Measurements from ENCODE around the gene H1-8. TPM values are rescaled to one million over a fixed set of nuclear protein-coding genes. Genes with fewer than 3 reads are reported as not detected.

The H1-8 gene
- total RNA-seq, 4 donors from 2014 or later = not detected

GRCh38 chr3:129527262-129527661 lies 15.7 kb upstream of the H1-8 start:
- no peak for DNase-seq (ENCODE audit: low spot score in 2 of 2)
- H3K36me3 ChIP-seq = no peaks in the 10 kb centered on the region
- no peak for TF ChIP-seq EP300 (IDR thresholded peaks at IDR 0.05)
- no peak for TF ChIP-seq CTCF (IDR thresholded peaks at IDR 0.05)
- no peak for TF ChIP-seq POLR2A (IDR thresholded peaks at IDR 0.05)
- no peak overlapping the region for H3K27ac ChIP-seq
- 83 to 87% methylated on average over 11 of the region's 11 CpGs for WGBS, 2 donors
- no peaks in the 10 kb centered on the region for H3K9me3 ChIP-seq
- H3K27me3 ChIP-seq = no peaks in the 10 kb centered on the region
- H3K4me3 ChIP-seq = no peak overlapping the region
- peaks cover 0 to 13% (median 2%) of the 10 kb centered on the region in 4 donors for H3K4me1 ChIP-seq

GRCh38 chr3:129528589-129529100 lies 14.3 kb upstream of the H1-8 start, which contains the start of gene RHO:
Gene RHO, plus strand, starts transcription at chr3:129528639. Its CDS starts 95 bp downstream, at chr3:129528734.
- no peaks in the 10 kb centered on the region for H3K27me3 ChIP-seq
- WGBS, 2 donors = 92 to 94% methylated on average over 17 to 18 of the region's 18 CpGs
- no peak for DNase-seq (ENCODE audit: low spot score in 2 of 2)
- peaks cover 0 to 13% (median 2%) of the 10 kb centered on the region in 4 donors for H3K4me1 ChIP-seq
- no peaks in the 10 kb centered on the region for H3K36me3 ChIP-seq
- no peaks in the 10 kb centered on the region for H3K9me3 ChIP-seq
- H3K4me3 ChIP-seq = no peak within 1 kb of the TSS
- no peak for TF ChIP-seq CTCF (IDR thresholded peaks at IDR 0.05)
- no peak for TF ChIP-seq EP300 (IDR thresholded peaks at IDR 0.05)
- TF ChIP-seq POLR2A (IDR thresholded peaks at IDR 0.05) = no peak
- H3K27ac ChIP-seq = no peak within 1 kb of the TSS

GRCh38 chr3:129529436-129530210 lies 13.4 kb upstream of the H1-8 start:
- H3K4me3 ChIP-seq = no peak overlapping the region
- no peaks in the 10 kb centered on the region for H3K36me3 ChIP-seq
- TF ChIP-seq CTCF (IDR thresholded peaks at IDR 0.05) (no peak), EP300 (IDR thresholded peaks at IDR 0.05) (no peak), POLR2A (IDR thresholded peaks at IDR 0.05) (no peak)
- no peak overlapping the region for H3K27ac ChIP-seq
- 71 to 73% methylated on average over 12 of the region's 12 CpGs for WGBS, 2 donors
- H3K9me3 ChIP-seq = no peaks in the 10 kb centered on the region
- H3K4me1 ChIP-seq = peaks cover 0 to 13% (median 2%) of the 10 kb centered on the region in 4 donors
- no peaks in the 10 kb centered on the region for H3K27me3 ChIP-seq
- DNase-seq (ENCODE audit: low spot score in 2 of 2) = no peak

- no peaks in the 10 kb centered on the region for H3K9me3 ChIP-seq
- H3K27me3 ChIP-seq = no peaks in the 10 kb centered on the region
- H3K4me1 ChIP-seq = peaks cover 0 to 13% (median 2%) of the 10 kb centered on the region in 4 donors
- TF ChIP-seq CTCF (IDR thresholded peaks at IDR 0.05) = no peak
- no peak overlapping the region for H3K4me3 ChIP-seq
- DNase-seq (ENCODE audit: low spot score in 2 of 2) = no peak
- no peaks in the 10 kb centered on the region for H3K36me3 ChIP-seq
- H3K27ac ChIP-seq = no peak overlapping the region
- 17% methylated on average over 6 of the region's 6 CpGs for WGBS, 2 donors
Observed at GRCh38 chr3:129530251-129530791, 12.7 kb upstream of the H1-8 start.

- no peak for DNase-seq (ENCODE audit: low spot score in 2 of 2)
- no peak for TF ChIP-seq CTCF (IDR thresholded peaks at IDR 0.05)
- TF ChIP-seq POLR2A (IDR thresholded peaks at IDR 0.05) = no peak
- TF ChIP-seq EP300 (IDR thresholded peaks at IDR 0.05) = no peak
- Histone ChIP-seq H3K4me1 (peaks cover 0 to 13% (median 2%) of the 10 kb centered on the region in 4 donors), H3K4me3 (no peak overlapping the region), H3K9me3 (no peaks in the 10 kb centered on the region), H3K27ac (no peak overlapping the region), H3K36me3 (no peaks in the 10 kb centered on the region), H3K27me3 (no peaks in the 10 kb centered on the region)
- 96 to 98% methylated on average over 11 to 13 of the region's 13 CpGs for WGBS, 2 donors
Observed at GRCh38 chr3:129530821-129531220, 12.2 kb upstream of the H1-8 start.

Data from tibial nerve (tissue), 4 donors.